HCT116 (cell line): ENCODE results near the gene ARHGAP10. TPM values are rescaled to one million over a fixed set of nuclear protein-coding genes. Genes with fewer than 3 reads are reported as not detected.

Experiments used
- ATAC-seq: fragments of 200-7000 bp; cut with Tn5 transposase; 2 replicates; pipeline ENCODE4 v1.9.1; 2020; ENCODE audit warnings: mild to moderate bottlenecking, moderate library complexity
- BruUV-seq: library from RNA; stranded (reverse); fragments of 400-500 nt; replicated peaks from 2 replicates; lab custom pipeline; 2021; lab: Mats Ljungman, UMichigan
- CTCF ChIA-PET: fragments of 300-600 bp; sonication (Branson Sonifier 250); formaldehyde crosslinking; loops from one replicate; lab custom pipeline; 2021; ENCODE audit warnings: antibody characterized with exemption; lab: Charles Lee
- POLR2A ChIA-PET: fragments of 300-600, 350-600 bp; sonication (Branson Sonifier 250); formaldehyde crosslinking; loops from one replicate; lab custom pipeline; 2021; ENCODE audit warnings: antibody characterized with exemption; lab: Charles Lee
- RAD21 ChIA-PET, 2 experiments: fragments of 300-600 bp; sonication (Branson Sonifier 250); formaldehyde crosslinking; loops; one replicate each; lab custom pipeline; 2023; ENCODE audit warnings: low total read pairs in 2 of 2; ENCODE audit not compliant: uncharacterized antibody in 2 of 2, unreplicated experiment in 2 of 2, low non-redundant PET in 1 of 2; lab: Charles Lee
- DNase-seq: peaks from one replicate; pipeline ENCODE4 v3.0.0-alpha.2; 2010; ENCODE audit warnings: low read depth, low spot score
- H2AFZ ChIP-seq: fragments of 200-600 bp; shearing (Covaris generic), sonication (generic); 2 replicates; pipeline ENCODE4 v1.6.1; 2017; ENCODE audit warnings: low read depth, mixed run types, mixed read lengths, antibody characterized with exemption, low read length; ENCODE audit not compliant: poor library complexity, severe bottlenecking
- H3K27ac ChIP-seq: 2 replicates; pipeline ENCODE4 v1.5.1; 2012; ENCODE audit warnings: low read depth, low read length
- H3K27me3 ChIP-seq: fragments of 200-600 bp; sonication (generic); 2 replicates; pipeline ENCODE4 v1.6.1; 2016; ENCODE audit warnings: mixed run types, low read length, mixed read lengths; ENCODE audit not compliant: insufficient read depth
- H3K36me3 ChIP-seq, 2 experiments: fragments of 200-500 bp in 1 of 2; fragments of 200-600 bp in 1 of 2; sonication (Bioruptor generic) in 1 of 2; sonication (generic) in 1 of 2; 2 replicates each; pipeline versions ENCODE4 v1.5.1 to v1.6.1; 2014 to 2016; ENCODE audit warnings: low read length in 2 of 2, inconsistent platforms in 1 of 2, mixed read lengths in 1 of 2, mixed run types in 1 of 2; ENCODE audit not compliant: insufficient read depth in 2 of 2, control insufficient read depth in 1 of 2
- H3K4me1 ChIP-seq, 2 experiments: fragments of 200-600 bp in 1 of 2; sonication (generic) in 1 of 2; 2 replicates each; pipeline versions ENCODE4 v1.5.1 to v1.6.1; 2012 to 2017; ENCODE audit warnings: low read length in 2 of 2, inconsistent platforms in 1 of 2, mild to moderate bottlenecking in 1 of 2, mixed read lengths in 1 of 2, mixed run types in 1 of 2, moderate library complexity in 1 of 2; ENCODE audit not compliant: insufficient read depth in 2 of 2, control insufficient read depth in 1 of 2
- H3K4me2 ChIP-seq: fragments of 200-600 bp; sonication (generic); 2 replicates; pipeline ENCODE4 v1.6.1; 2017; ENCODE audit warnings: mixed run types, low read length, mixed read lengths
- H3K4me3 ChIP-seq, 2 experiments: fragments of 200-600 bp in 1 of 2; sonication (generic) in 1 of 2; replicated peaks in 1 of 2; 2 replicates each; pipeline ENCODE4 v1.5.1; 2011 to 2016; ENCODE audit warnings: low read length in 2 of 2, control low read depth in 1 of 2, low read depth in 1 of 2, mild to moderate bottlenecking in 1 of 2, mixed read lengths in 1 of 2, mixed run types in 1 of 2
- H3K79me2 ChIP-seq: fragments of 200-600 bp; sonication (generic); 2 replicates; pipeline ENCODE4 v1.6.1; 2017; ENCODE audit warnings: mild to moderate bottlenecking, mixed run types, low read length, moderate library complexity, mixed read lengths; ENCODE audit not compliant: insufficient read depth
- H3K9ac ChIP-seq: fragments of 200-600 bp; sonication (generic); 2 replicates; pipeline ENCODE4 v1.6.1; 2016; ENCODE audit warnings: low read length, mixed read lengths
- H3K9me2 ChIP-seq: fragments of 200-600 bp; sonication (generic), shearing (Covaris generic); 2 replicates; pipeline ENCODE4 v1.6.1; 2017; ENCODE audit warnings: mixed run types, mild to moderate bottlenecking, moderate library complexity; ENCODE audit not compliant: insufficient read depth
- H3K9me3 ChIP-seq, 2 experiments: fragments of 200-500 bp in 1 of 2; fragments of 200-600 bp in 1 of 2; sonication (Bioruptor generic) in 1 of 2; sonication (generic) in 1 of 2; 2 replicates each; pipeline ENCODE4 v1.6.1; 2014 to 2017; ENCODE audit warnings: low read length in 2 of 2, mixed read lengths in 2 of 2, inconsistent platforms in 1 of 2, low read depth in 1 of 2, mild to moderate bottlenecking in 1 of 2, mixed run types in 1 of 2, moderate library complexity in 1 of 2; ENCODE audit not compliant: control insufficient read depth in 1 of 2, insufficient read depth in 1 of 2
- H4K20me1 ChIP-seq: fragments of 200-600 bp; sonication (generic), shearing (Covaris generic); 2 replicates; pipeline ENCODE4 v1.6.1; 2017; ENCODE audit warnings: mixed run types, mild to moderate bottlenecking, moderate library complexity; ENCODE audit not compliant: insufficient read depth
- ATF3 ChIP-seq: IDR thresholded peaks from 2 replicates; pipeline ENCODE4 v1.6.1; 2012
- CBX3 ChIP-seq: IDR thresholded peaks from 2 replicates; pipeline ENCODE4 v1.6.1; 2012; ENCODE audit warnings: low read depth
- CTCF ChIP-seq, 3 experiments: fragments of 200-600 bp in 1 of 3; sonication (generic) in 1 of 3; IDR thresholded peaks in 2 of 3; conservative IDR thresholded peaks in 1 of 3; 2 replicates each; pipeline ENCODE4 v1.5.1; 2012 to 2017; ENCODE audit warnings: low read depth in 2 of 3, low read length in 2 of 3, antibody characterized with exemption in 1 of 3, borderline replicate concordance in 1 of 3, control low read depth in 1 of 3, mild to moderate bottlenecking in 1 of 3, mixed read lengths in 1 of 3, mixed run types in 1 of 3, moderate library complexity in 1 of 3; ENCODE audit not compliant: insufficient read depth in 1 of 3
- FOSL1 ChIP-seq: IDR thresholded peaks from 2 replicates; pipeline ENCODE4 v1.6.1; 2012; ENCODE audit warnings: low read depth
- JUND ChIP-seq: IDR thresholded peaks from 2 replicates; pipeline ENCODE4 v1.6.1; 2012
- POLR2A ChIP-seq: IDR thresholded peaks from 2 replicates; pipeline ENCODE4 v1.7.0; 2011; ENCODE audit warnings: borderline replicate concordance; ENCODE audit not compliant: insufficient read depth, insufficient read length; ENCODE audit errors: extremely low read depth
- RAD21 ChIP-seq: IDR thresholded peaks from 2 replicates; pipeline ENCODE4 v1.6.1; 2012; ENCODE audit warnings: low read depth, mild to moderate bottlenecking
- REST ChIP-seq: IDR thresholded peaks from 2 replicates; pipeline ENCODE4 v1.6.1; 2012; ENCODE audit warnings: low read depth
- SIN3A ChIP-seq: IDR thresholded peaks from 2 replicates; pipeline ENCODE4 v1.6.1; 2012; ENCODE audit warnings: low read depth
- SP1 ChIP-seq: IDR thresholded peaks from 2 replicates; pipeline ENCODE4 v1.6.1; 2012; ENCODE audit warnings: low read depth
- SRF ChIP-seq: IDR thresholded peaks from 2 replicates; pipeline ENCODE4 v1.6.1; 2012; ENCODE audit warnings: low read depth
- TCF7L2 ChIP-seq: IDR thresholded peaks from 2 replicates; pipeline ENCODE4 v1.7.0; 2011; ENCODE audit warnings: borderline replicate concordance, inconsistent platforms; ENCODE audit not compliant: insufficient read depth, insufficient read length; ENCODE audit errors: extremely low read depth
- ZFX ChIP-seq: fragments of 450-650 bp; IDR thresholded peaks from 2 replicates; pipeline ENCODE4 v1.6.1; 2017
- intact Hi-C: fragments of 100-400 bp; cut with micrococcal nuclease; formaldehyde crosslinking; loops from 2 replicates; pipeline ENCODE4 v1.10.0; 2022
- total RNA-seq: library from RNA; stranded (reverse); gene quantifications from one replicate; pipeline ENCODE4 v1.2.1, GENCODE V29; 2021; ENCODE audit not compliant: unreplicated experiment
- TF ChIP-seq, protein P1 (sequence below): IDR thresholded peaks from 2 replicates; pipeline ENCODE4 v1.6.1; 2012

ARHGAP10 gene
- total RNA-seq, 1 experiment from 2014 or later: 24.7 TPM

GRCh38 chr4:148056879-148057278 lies 325.0 kb downstream of the ARHGAP10 start:
- Histone ChIP-seq H3K9me3 (no peaks in the 10 kb centered on the region), H4K20me1 (no peaks in the 10 kb centered on the region), H3K27me3 (no peaks in the 10 kb centered on the region), H3K9ac (no peak overlapping the region), H3K36me3 (no peaks in the 10 kb centered on the region), H3K4me2 (no peak overlapping the region), H3K9me2 (no peaks in the 10 kb centered on the region), H3K79me2 (no peaks in the 10 kb centered on the region), H2AFZ (no peak overlapping the region), H3K27ac (no peak overlapping the region), H3K4me1 (peaks cover 10 to 23% of the 10 kb centered on the region in 2 experiments; a peak in 3 of 4 replicates), H3K4me3 (no peak overlapping the region)
- ATAC-seq (peak; percentile 72), DNase-seq (peak; percentile 6)
- ChIA-PET RAD21 (no interaction called here), POLR2A (no interaction called here), CTCF (no interaction called here)
- BruUV-seq: no TSS peak
- TF ChIP-seq RAD21: peak; percentile 13; the same call in 1 of the 2 replicates
- TF ChIP-seq CTCF (IDR thresholded peaks at IDR 0.05 in 2 of 3, conservative IDR thresholded peaks at IDR 0.05 in 1 of 3; ENCODE audit: borderline replicate concordance in 1 of 3, insufficient read depth in 1 of 3, low read depth in 2 of 3, low read length in 2 of 3): peak in 1 of 3 experiments; percentile 7; a peak in 1 of 6 replicates
- TF ChIP-seq JUND: peak; percentile 41
- no peak for TF ChIP-seq TCF7L2
- peak; percentile 28; the same call in 1 of the 2 replicates for TF ChIP-seq FOSL1
- TF ChIP-seq ATF3: no peak
- TF ChIP-seq POLR2A: no peak
- TF ChIP-seq SRF: no peak
- intact Hi-C loops: no loop called here

DNA sequence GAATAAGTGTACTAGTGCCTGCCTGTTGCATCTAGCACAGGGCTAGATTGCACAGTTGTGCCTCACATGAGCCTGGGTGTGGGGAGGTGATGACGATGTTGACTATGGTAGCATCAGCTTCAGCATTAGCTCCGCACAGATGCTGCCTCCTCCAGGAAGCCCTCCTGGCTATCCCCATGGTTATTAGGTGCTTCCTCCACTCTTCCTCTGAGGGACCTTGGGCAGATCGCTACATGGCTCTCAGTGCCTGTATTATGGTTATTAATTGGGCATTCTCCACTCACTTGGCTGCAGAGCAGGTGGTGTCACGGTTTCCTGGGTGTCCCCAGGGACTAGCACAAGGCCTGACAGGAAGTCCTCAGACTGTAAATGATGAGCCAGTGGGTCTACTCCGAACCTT lies 325.6 kb downstream of the ARHGAP10 start:
- ChIA-PET POLR2A (no interaction called here), CTCF (no interaction called here)
- TF ChIP-seq SRF: no peak
- no peak for TF ChIP-seq ZFX
- TF ChIP-seq, protein P1, sequence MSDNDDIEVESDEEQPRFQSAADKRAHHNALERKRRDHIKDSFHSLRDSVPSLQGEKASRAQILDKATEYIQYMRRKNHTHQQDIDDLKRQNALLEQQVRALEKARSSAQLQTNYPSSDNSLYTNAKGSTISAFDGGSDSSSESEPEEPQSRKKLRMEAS: no peak
- TF ChIP-seq CBX3: no peak
- TF ChIP-seq REST: no peak
- no peak for TF ChIP-seq ATF3
- no peak for TF ChIP-seq SP1
- TF ChIP-seq SIN3A: no peak

More for the DNA sequence above, 325.6 kb downstream of the ARHGAP10 start:
- Histone ChIP-seq H3K4me2 (no peak overlapping the region), H3K4me3 (no peak overlapping the region), H3K9me2 (no peaks in the 10 kb centered on the region), H2AFZ (no peak overlapping the region), H3K9me3 (no peaks in the 10 kb centered on the region), H3K27me3 (no peaks in the 10 kb centered on the region), H3K36me3 (no peaks in the 10 kb centered on the region), H3K4me1 (peaks cover 10 to 23% of the 10 kb centered on the region in 2 experiments; a peak in 3 of 4 replicates), H3K9ac (no peak overlapping the region), H3K79me2 (no peaks in the 10 kb centered on the region), H3K27ac (no peak overlapping the region), H4K20me1 (no peaks in the 10 kb centered on the region)
- DNase-seq (no peak), ATAC-seq (no peak)
- intact Hi-C loops: no loop called here
- RAD21 ChIA-PET: no interaction called here
- no TSS peak for BruUV-seq
